Ovary (tissue), 9 donors: ENCODE data around the gene SH3BGRL2. TPM values are rescaled to one million over a fixed set of nuclear protein-coding genes. Genes with fewer than 3 reads are reported as not detected.
"Not testable (repeated sequence)": the region's sequence is repeated elsewhere in the genome, so short reads cannot be mapped to it uniquely, and the experiment has no call there.

Experiments used
- DNase-seq, 5 donors: peaks; one replicate each; pipeline ENCODE4 v3.0.0-alpha.2; 2019 to 2020
- H3K27ac ChIP-seq, 2 donors: fragments of 200-600 bp; one replicate each; pipeline versions ENCODE4 v1.5.1 to v1.8.0; 2019 to 2022
- H3K27me3 ChIP-seq: fragments of 200-600 bp; one replicate; pipeline ENCODE4 v1.8.0; 2022
- H3K36me3 ChIP-seq: fragments of 200-600 bp; sonication (generic); one replicate; pipeline ENCODE4 v1.5.1; 2019
- H3K4me1 ChIP-seq: one replicate; pipeline ENCODE4 v1.8.1; 2013; ENCODE audit warnings: mild to moderate bottlenecking, moderate library complexity; ENCODE audit not compliant: insufficient read depth
- H3K4me3 ChIP-seq: fragments of 200-600 bp; sonication (generic); one replicate; pipeline ENCODE4 v1.5.1; 2017
- H3K9me3 ChIP-seq, 2 donors: fragments of 200-600 bp in 1 of 2; sonication (generic) in 1 of 2; one replicate each; pipeline versions ENCODE4 v1.5.1 to v1.8.1; 2013 to 2019; ENCODE audit warnings: mild to moderate bottlenecking in 1 of 2, moderate library complexity in 1 of 2
- EP300 ChIP-seq: sonication (generic); formaldehyde crosslinking; IDR thresholded peaks from one replicate; pipeline ENCODE4 v1.6.1; 2017; ENCODE audit warnings: antibody characterized with exemption
- POLR2A ChIP-seq: fragments of 450-650 bp; IDR thresholded peaks from one replicate; pipeline ENCODE4 v1.6.1; 2017; ENCODE audit warnings: antibody characterized with exemption, mild to moderate bottlenecking, moderate library complexity
- WGBS, 3 donors: extraction: QIAGEN DNeasy Blood & Tissue Kit in 1 of 3; methylation state at CpG; one replicate each; pipeline versions ENCODE4 v1.1.5 to v1.1.7; 2013 to 2017; 5-methylcytosine and 5-hydroxymethylcytosine counted together
- intact Hi-C, 4 donors: fragments of 100-400 bp; cut with DNase I; formaldehyde crosslinking; loops; one replicate each; pipeline versions ENCODE4 v1.11.0 to v1.15.1; 2022 to 2023
- polyA plus RNA-seq, 2 donors: library from polyadenylated mRNA; stranded (reverse); fragments of 200-250 nt in 1 of 2; fragments of 350-450 nt in 1 of 2; fragmentation: Illumina TruSeq in 1 of 2; extraction: RNeasy Lipid Tissue Mini Kit (QIAGEN cat#74804) in 1 of 2; gene quantifications; one replicate each; pipeline ENCODE4 v1.2.3, GENCODE V29; 2013 to 2014
- total RNA-seq, 7 donors: library from RNA; depleted of rRNA in 2 of 7; stranded (reverse); fragments of >200 nt in 2 of 7; fragmentation: NEBNext Ultra II Directional in 3 of 7; extraction: Animal tissue kit (Norgen Biotek cat#: 25700) in 3 of 7; gene quantifications; one replicate each; pipeline versions ENCODE4 v1.1.0 to v1.2.4, GENCODE V29; 2016 to 2023
- TF ChIP-seq, protein P1 (sequence below), 3 donors: fragments of 450-650 bp in 2 of 3; fragments of 200-600 bp in 1 of 3; IDR thresholded peaks; one replicate each; pipeline versions ENCODE4 v1.5.1 to v1.8.0; 2016 to 2022; ENCODE audit warnings: antibody characterized with exemption in 3 of 3, mild to moderate bottlenecking in 1 of 3
- donor health status: DM: no; HTN: no; CAD: no; lungs with moderate emphysema.
- donor health status: DM: no; HTN: no; CAD: no.
- donor health status: Bipolar disorder and iron deficiency.
- donor health status: DM: yes; HTN: yes; CAD: no.
- donor health status: DM: no; HTN: no; CAD: no.
- donor health status: DM: yes; HTN: yes; CAD: no.

SH3BGRL2 gene
- total and polyA plus RNA-seq, 9 donors: 3.8 to 19.0 (median 8.1) TPM

DNA sequence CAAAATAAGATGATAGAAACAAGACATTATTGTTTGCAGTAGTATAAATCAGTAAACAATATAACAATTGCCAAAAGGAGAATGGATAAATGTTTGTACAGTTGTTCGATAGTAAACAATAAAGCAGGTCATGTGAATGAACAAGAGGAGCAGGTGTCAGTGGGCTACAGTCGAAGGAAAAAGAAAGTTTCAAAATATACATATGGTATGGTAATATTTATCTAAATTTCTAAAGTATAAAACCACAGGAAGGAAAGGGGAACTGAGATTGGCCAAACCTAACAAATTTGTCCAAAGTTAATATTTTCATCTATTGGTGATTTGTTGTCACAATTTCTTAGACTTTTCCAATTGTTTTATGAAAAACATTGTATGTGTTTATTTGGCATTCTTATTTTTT lies 110.9 kb downstream of the SH3BGRL2 start:
- H3K4me3 ChIP-seq: no peak overlapping the region
- no peak for DNase-seq
- TF ChIP-seq POLR2A (no peak), EP300 (no peak)
- TF ChIP-seq, protein P1, sequence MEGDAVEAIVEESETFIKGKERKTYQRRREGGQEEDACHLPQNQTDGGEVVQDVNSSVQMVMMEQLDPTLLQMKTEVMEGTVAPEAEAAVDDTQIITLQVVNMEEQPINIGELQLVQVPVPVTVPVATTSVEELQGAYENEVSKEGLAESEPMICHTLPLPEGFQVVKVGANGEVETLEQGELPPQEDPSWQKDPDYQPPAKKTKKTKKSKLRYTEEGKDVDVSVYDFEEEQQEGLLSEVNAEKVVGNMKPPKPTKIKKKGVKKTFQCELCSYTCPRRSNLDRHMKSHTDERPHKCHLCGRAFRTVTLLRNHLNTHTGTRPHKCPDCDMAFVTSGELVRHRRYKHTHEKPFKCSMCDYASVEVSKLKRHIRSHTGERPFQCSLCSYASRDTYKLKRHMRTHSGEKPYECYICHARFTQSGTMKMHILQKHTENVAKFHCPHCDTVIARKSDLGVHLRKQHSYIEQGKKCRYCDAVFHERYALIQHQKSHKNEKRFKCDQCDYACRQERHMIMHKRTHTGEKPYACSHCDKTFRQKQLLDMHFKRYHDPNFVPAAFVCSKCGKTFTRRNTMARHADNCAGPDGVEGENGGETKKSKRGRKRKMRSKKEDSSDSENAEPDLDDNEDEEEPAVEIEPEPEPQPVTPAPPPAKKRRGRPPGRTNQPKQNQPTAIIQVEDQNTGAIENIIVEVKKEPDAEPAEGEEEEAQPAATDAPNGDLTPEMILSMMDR (IDR thresholded peaks at IDR 0.05): no peak
- H3K4me1 ChIP-seq: no peaks in the 10 kb centered on the region
- no peaks in the 10 kb centered on the region for H3K36me3 ChIP-seq
- intact Hi-C loops: no loop called here
- no peaks in the 10 kb centered on the region for H3K9me3 ChIP-seq
- 80 to 86% (median 83%) methylated on average over 2 of the region's 2 CpGs for WGBS, 3 donors
- H3K27ac ChIP-seq: no peak overlapping the region
- no peaks in the 10 kb centered on the region for H3K27me3 ChIP-seq

DNA sequence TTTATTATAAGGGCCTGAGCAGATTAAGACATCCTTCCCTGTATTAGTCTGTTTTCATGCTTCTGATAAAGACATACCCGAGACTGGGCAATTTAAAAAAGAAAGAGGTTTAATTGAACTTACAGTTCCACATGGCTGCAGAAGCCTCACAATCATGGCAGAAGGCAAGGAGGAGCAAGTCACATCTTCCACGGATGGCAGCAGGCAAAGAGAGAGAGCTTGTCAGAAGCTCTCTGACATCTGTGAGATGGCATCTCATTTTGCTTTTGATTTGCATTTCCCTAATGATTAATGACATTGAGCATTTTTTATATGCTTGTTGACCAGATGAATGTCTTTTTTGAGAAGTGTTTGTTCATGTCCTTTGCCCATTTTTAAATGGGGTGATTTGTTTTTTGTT lies 114.2 kb downstream of the SH3BGRL2 start:
- H3K27ac ChIP-seq, intact Hi-C loops, H3K4me1 ChIP-seq, H3K9me3 ChIP-seq, DNase-seq, H3K27me3 ChIP-seq, H3K36me3 ChIP-seq, H3K4me3 ChIP-seq: not testable (repeated sequence)
- 75 to 83% (median 81%) methylated on average over 2 of the region's 2 CpGs for WGBS, 3 donors

DNA sequence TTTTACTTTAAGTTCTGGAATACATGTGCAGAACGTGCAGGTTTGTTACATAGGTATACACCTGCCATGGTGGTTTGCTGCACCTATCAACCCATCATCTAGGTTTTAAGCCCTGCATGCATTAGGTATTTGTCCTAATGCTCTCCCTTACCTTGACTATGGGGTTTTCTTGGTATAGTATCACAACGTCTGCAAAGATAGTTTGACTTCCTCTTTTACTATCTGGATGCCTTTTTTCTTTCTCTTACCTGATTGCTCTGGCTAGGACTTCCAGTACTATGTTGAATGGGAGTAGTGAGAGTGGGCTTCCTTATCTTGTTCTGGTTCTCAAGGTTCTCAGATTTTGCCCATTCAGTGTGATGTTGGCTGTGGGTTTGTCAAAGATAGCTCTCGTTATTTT lies 115.2 kb downstream of the SH3BGRL2 start:
- H3K4me3 ChIP-seq, H3K9me3 ChIP-seq, H3K27ac ChIP-seq, H3K27me3 ChIP-seq, H3K4me1 ChIP-seq, intact Hi-C loops, DNase-seq, H3K36me3 ChIP-seq: not testable (repeated sequence)
- WGBS, 3 donors: 78 to 88% (median 84%) methylated on average over 3 of the region's 3 CpGs

DNA sequence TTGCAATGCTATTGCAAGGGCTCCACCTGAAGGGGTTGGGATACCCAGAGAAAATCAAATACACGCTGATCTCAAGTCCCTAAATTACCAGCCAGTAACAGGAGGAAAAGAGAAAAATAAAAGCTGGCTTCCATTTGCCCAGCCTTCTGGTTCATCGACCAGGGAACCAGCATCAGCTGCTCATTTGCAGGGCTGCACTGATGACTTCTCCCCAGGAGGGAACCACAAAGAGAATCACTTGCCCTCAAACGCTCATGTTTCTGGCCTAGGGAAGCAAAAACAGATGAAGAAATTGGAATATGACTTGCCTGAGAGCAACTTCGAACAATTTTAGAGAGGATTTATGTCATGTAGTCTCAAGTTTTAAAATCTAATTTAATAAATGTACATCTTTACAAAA lies 119.7 kb downstream of the SH3BGRL2 start:
- intact Hi-C loops: loop anchor here in 1 of 4 donors (5.0 kb wide), 1 partner anchor 1579 kb away; no protein-coding TSS in a partner anchor
- Histone ChIP-seq H3K27me3 (no peaks in the 10 kb centered on the region), H3K36me3 (no peaks in the 10 kb centered on the region), H3K27ac (no peak overlapping the region), H3K4me1 (no peaks in the 10 kb centered on the region), H3K4me3 (no peak overlapping the region), H3K9me3 (no peaks in the 10 kb centered on the region)
- TF ChIP-seq EP300 (no peak), POLR2A (no peak)
- TF ChIP-seq, protein P1 (IDR thresholded peaks at IDR 0.05): no peak
- no peak for DNase-seq
- 41 to 49% (median 49%) methylated on average over 4 of the region's 4 CpGs for WGBS, 3 donors

Other genes starting within 250 kb of the SH3BGRL2 start
- 10 to 100 TPM in 2 of 7 donors, 1 to 10 TPM in 5; 8.0 to 11.4 (median 9.4) TPM for gene LCA5, start 93.9 kb upstream of the SH3BGRL2 start, total RNA-seq
- gene LCA5, start 93.9 kb upstream of the SH3BGRL2 start, polyA plus RNA-seq: 1 to 10 TPM; 4.9 to 6.8 TPM